ENCODE measurements around the gene ITGA7. TPM values are rescaled to one million over a fixed set of nuclear protein-coding genes. Genes with fewer than 3 reads are reported as not detected.
A peak's percentile ranks its signal among the peaks of the same experiment; 100 is the strongest.

The ITGA7 gene
- total RNA-seq, result 1 to 10 TPM; 3.1 TPM

DNA sequence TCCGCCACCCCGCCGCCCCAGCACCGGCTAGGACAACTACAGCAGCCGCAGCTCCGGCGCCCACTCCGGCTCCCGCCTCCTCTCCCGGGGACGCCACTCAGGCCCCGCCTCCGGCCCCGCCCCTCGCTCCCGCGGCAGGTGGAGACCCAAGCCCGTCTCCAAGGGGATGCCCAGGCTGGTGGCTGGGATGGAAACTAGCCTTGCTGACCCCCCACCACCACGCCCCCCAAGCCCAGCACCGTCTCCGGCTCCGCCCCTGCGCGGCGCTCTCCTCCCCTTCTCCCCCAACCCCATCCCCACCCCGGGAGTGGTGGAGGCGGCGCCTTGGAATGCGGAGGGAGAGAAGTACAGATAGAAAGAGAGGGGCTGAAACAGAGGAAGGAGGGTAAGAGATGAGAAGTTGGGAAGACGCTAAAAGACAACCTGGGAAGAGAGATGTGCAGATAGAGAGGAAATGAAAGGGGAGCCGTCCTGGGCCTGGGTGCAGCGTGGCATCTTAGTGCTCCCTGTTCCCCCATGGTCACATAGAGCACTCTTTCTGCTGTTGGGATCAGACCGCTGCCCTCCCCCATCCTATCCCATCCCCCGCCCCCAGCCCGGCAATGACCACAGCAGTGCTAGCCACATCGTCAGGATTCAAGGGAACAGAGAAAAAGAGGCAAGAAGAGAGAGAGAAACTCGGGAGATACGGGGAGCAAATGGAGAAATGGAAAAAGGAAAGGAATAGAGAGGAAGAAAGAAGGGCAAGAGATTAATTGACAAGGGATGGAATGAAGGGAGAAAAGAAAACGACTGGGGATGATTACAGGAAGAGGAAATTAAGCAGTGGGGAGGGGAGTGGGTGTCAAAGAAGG, at the start of gene ITGA7:
Gene ITGA7 (minus strand): TSS at position 64 of the 854 bp plus-strand sequence. CDS start 222 bp downstream, outside the sequence.
- ChIA-PET POLR2A (no interaction called here), CTCF (interaction anchor here (1.2 to 1.7 kb wide), 2 partner anchors 15 to 17 kb away, joined by 3 read pairs; no protein-coding TSS in a partner anchor)
- peak; percentile 60 for DNase-seq
- H3K36me3 Mint-ChIP-seq (ENCODE audit: low read depth), result no peaks in the 10 kb centered on the region
- H3K27ac Mint-ChIP-seq, result no peak within 1 kb of the TSS
- no peaks in the 10 kb centered on the region for H3K9me3 Mint-ChIP-seq
- peaks cover 20% of the 10 kb centered on the region for H3K4me1 Mint-ChIP-seq
- peaks cover 48% of the 10 kb centered on the region for H3K27me3 Mint-ChIP-seq
- peak within 1 kb of the TSS; percentile 70 for H3K4me3 Mint-ChIP-seq

DNA sequence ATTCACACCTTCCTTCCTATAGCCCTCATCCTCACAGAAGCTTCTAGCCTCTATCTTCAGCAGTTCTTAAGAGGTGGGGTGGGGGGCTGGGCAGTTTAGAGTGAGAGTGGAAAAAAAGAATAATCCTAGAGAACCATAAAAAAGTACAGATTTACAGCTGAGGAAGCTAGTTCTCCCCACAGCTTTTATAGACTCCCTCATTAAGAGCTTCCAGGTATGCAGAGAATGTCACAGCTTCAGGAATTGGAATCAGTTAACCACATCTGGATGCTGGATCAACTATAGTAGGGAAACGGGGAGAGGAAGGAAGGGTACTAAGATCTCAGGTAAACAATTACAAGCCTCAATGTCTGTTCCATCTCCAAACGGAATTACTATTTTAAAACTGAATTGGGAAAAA, 47.5 kb upstream of the ITGA7 start:
- Mint-ChIP-seq H3K27ac (no peak overlapping the region), H3K4me3 (no peak overlapping the region), H3K4me1 (no peaks in the 10 kb centered on the region), H3K27me3 (no peaks in the 10 kb centered on the region), H3K9me3 (no peaks in the 10 kb centered on the region), H3K36me3 (ENCODE audit: low read depth) (peaks cover 55% of the 10 kb centered on the region)
- DNase-seq, result no peak
- ChIA-PET POLR2A (interaction anchor here (0.5 to 0.7 kb wide), 3 partner anchors 15 to 290 kb away, joined by 3 to 5 read pairs (median 3); no protein-coding TSS in a partner anchor), CTCF (interaction anchor here (1.0 to 1.8 kb wide), 3 partner anchors 8 to 244 kb away, joined by 4 to 11 read pairs (median 4); no protein-coding TSS in a partner anchor)

DNA sequence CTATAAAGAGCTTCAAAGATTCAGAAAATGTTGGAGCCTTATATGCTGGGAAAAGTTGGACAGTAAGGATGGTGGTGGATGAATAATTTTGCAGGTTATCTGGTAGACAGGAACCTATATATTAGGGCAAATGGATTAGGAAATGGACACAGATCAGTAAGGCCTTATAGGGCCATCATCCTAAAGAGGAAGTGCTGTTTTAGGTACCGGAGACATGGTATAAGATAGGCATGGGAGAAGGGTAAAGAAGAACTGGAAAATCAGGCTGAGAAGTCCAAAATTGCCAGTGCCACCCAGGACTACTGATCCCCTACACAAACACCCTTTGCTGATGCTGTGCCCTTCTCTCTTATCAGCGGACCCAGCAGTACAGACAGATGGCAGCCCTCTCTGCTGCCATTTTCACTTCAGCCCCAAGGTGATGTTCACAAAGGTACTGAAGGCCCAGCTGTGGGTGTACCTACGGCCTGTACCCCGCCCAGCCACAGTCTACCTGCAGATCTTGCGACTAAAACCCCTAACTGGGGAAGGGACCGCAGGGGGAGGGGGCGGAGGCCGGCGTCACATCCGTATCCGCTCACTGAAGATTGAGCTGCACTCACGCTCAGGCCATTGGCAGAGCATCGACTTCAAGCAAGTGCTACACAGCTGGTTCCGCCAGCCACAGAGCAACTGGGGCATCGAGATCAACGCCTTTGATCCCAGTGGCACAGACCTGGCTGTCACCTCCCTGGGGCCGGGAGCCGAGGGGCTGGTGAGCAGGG, 40.7 kb upstream of the ITGA7 start:
- CTCF ChIA-PET, result interaction anchor here (1.0 to 2.9 kb wide), 6 partner anchors 10 to 237 kb away, joined by 3 to 29 read pairs (median 4); no protein-coding TSS in a partner anchor
- Mint-ChIP-seq H3K36me3 (ENCODE audit: low read depth) (peaks cover 16% of the 10 kb centered on the region), H3K4me1 (peaks cover 21% of the 10 kb centered on the region), H3K27ac (no peak overlapping the region), H3K27me3 (no peaks in the 10 kb centered on the region), H3K4me3 (no peak overlapping the region), H3K9me3 (no peaks in the 10 kb centered on the region)
- no peak for DNase-seq
- POLR2A ChIA-PET, result no interaction called here

DNA sequence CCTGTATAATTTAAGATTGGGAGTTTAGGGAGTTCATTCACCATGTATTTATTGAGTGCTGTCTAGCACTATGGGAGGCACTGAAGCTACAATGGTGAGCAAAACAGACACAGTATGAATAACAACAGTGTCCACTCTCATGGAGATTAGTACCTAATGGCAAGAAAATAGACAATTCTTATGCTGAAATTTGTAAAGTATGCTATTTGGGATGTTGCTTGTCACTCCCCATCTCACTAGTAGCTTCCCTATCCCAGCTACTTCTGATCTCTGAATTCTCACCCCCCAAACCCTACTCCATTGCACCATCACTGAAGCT, 39.2 kb upstream of the ITGA7 start:
- CTCF ChIA-PET, result interaction anchor here (0.7 to 2.9 kb wide), 10 partner anchors 8 to 588 kb away, joined by 3 to 29 read pairs (median 4); partner anchors contain the start of gene DNAJC14
- Mint-ChIP-seq H3K36me3 (ENCODE audit: low read depth) (peaks cover 9% of the 10 kb centered on the region), H3K27me3 (peaks cover 7% of the 10 kb centered on the region), H3K27ac (peak overlapping the region; percentile 2), H3K4me1 (peaks cover 29% of the 10 kb centered on the region), H3K9me3 (no peaks in the 10 kb centered on the region), H3K4me3 (no peak overlapping the region)
- POLR2A ChIA-PET, result interaction anchor here (0.6 kb wide), 1 partner anchor 71 kb away, joined by 3 read pairs; the partner anchor contains the start of gene ORMDL2
- no peak for DNase-seq

DNA sequence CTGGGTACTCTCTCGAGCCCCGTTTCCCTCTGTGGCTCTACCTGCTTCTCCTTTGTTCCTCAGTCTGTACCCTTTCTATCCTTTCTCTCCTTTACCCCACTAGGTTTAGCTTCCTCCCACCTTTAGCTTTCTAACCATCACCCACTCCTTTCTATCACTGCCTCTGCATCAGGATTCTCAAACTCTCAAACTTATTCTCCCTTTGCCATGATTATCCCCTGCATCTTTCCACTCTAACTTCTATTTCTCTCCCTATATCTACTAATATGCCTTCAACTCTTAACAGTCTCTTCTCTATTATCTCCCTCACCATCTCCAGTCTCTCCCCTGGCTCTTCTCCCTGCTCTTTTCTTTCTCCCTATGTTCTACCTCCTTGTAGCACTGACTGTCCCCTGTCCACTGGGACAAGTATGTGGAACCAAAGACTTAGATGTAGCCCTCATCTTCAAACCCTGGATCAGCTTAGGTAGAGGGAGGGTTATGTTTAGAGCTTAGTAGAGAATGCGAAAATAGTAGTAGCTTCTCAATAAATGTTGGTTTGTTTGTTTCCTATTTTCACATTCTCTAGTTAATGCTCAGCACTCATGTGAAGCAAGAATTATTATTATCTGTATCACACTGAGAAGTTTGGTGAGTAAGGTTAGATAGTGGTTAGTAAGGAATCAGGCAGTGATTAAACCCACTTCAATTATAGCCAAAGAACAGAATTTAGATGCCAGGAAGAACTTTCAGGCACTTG, 38.6 kb upstream of the ITGA7 start:
- no peak for DNase-seq
- Mint-ChIP-seq H3K9me3 (no peaks in the 10 kb centered on the region), H3K4me3 (no peak overlapping the region), H3K4me1 (peaks cover 31% of the 10 kb centered on the region), H3K27ac (peak overlapping the region; percentile 2), H3K27me3 (peaks cover 9% of the 10 kb centered on the region), H3K36me3 (ENCODE audit: low read depth) (peaks cover 8% of the 10 kb centered on the region)
- ChIA-PET POLR2A (no interaction called here), CTCF (interaction anchor here (0.9 to 1.4 kb wide), 7 partner anchors 8 to 193 kb away, joined by 3 to 5 read pairs (median 4); partner anchors contain the start of gene DNAJC14)

GRCh38 chr12:55745361-55746173, 37.9 kb upstream of the ITGA7 start:
- peak overlapping the region; percentile 87 for H3K4me3 Mint-ChIP-seq
- H3K9me3 Mint-ChIP-seq, result no peaks in the 10 kb centered on the region
- H3K27ac Mint-ChIP-seq, result no peak overlapping the region
- POLR2A ChIA-PET, result no interaction called here
- peaks cover 8% of the 10 kb centered on the region for H3K36me3 Mint-ChIP-seq (ENCODE audit: low read depth)
- DNase-seq, result no peak
- peaks cover 37% of the 10 kb centered on the region for H3K4me1 Mint-ChIP-seq
- CTCF ChIA-PET, result interaction anchor here (1.1 to 2.3 kb wide), 6 partner anchors 8 to 195 kb away, joined by 3 to 8 read pairs (median 4); no protein-coding TSS in a partner anchor
- H3K27me3 Mint-ChIP-seq, result peaks cover 11% of the 10 kb centered on the region

GRCh38 chr12:55744340-55745030, 36.8 kb upstream of the ITGA7 start:
- H3K27me3 Mint-ChIP-seq, result peaks cover 11% of the 10 kb centered on the region
- no peaks in the 10 kb centered on the region for H3K9me3 Mint-ChIP-seq
- CTCF ChIA-PET, result interaction anchor here (0.8 to 2.3 kb wide), 10 partner anchors 9 to 196 kb away, joined by 3 to 8 read pairs (median 3); no protein-coding TSS in a partner anchor
- POLR2A ChIA-PET, result no interaction called here
- H3K27ac Mint-ChIP-seq, result peak overlapping the region; percentile 78
- peaks cover 5% of the 10 kb centered on the region for H3K36me3 Mint-ChIP-seq (ENCODE audit: low read depth)
- H3K4me3 Mint-ChIP-seq, result peak overlapping the region; percentile 87
- DNase-seq, result no peak
- H3K4me1 Mint-ChIP-seq, result peaks cover 38% of the 10 kb centered on the region

GRCh38 chr12:55743406-55744339, 36.0 kb upstream of the ITGA7 start:
- DNase-seq, result peak; percentile 58
- Mint-ChIP-seq H3K4me1 (peaks cover 42% of the 10 kb centered on the region), H3K27me3 (peaks cover 11% of the 10 kb centered on the region), H3K36me3 (ENCODE audit: low read depth) (no peaks in the 10 kb centered on the region), H3K4me3 (peak overlapping the region; percentile 87), H3K27ac (peak overlapping the region; percentile 78), H3K9me3 (no peaks in the 10 kb centered on the region)
- ChIA-PET POLR2A (interaction anchor here (0.6 to 0.8 kb wide), 2 partner anchors 13 to 74 kb away, joined by 3 read pairs; partner anchors contain the start of genes ORMDL2 and SARNP), CTCF (interaction anchor here (0.8 to 2.3 kb wide), 12 partner anchors 8 to 446 kb away, joined by 3 to 8 read pairs (median 3); partner anchors contain the start of gene SMARCC2)

DNA sequence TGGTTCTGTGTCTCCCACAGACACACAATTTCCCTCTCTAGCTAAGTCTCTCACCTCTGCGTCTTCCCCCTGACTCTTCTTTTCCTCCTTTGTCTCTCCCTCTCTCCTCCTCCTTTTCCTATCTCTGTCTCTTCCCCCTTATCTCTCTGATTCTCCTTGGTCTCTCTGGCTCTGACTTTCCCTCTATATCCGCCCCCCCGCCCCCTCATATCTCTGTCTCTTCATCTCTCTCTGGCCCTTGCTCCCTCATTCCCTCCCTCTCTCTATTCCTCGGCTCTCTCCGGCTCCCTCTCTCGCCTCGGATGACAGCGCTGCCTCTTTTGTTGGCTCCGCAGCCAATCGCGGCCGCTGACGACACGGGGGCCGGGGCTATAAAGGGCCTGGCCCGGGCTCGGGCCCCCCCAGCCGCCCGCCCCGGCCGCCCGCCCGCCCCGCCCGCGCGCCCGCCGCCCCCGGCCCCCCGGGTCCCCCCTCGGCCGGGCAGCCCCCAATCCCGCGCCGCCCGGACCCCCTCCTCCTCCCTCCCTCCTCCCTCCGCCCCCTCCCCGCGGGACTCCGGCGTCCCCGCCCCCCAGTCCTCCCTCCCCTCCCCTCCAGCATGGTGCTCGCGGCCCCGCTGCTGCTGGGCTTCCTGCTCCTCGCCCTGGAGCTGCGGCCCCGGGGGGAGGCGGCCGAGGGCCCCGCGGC, 35.2 kb upstream of the ITGA7 start, which contains the start of gene GDF11:
Gene GDF11 (plus strand): TSS at position 404 of the 687 bp plus-strand sequence. CDS start 195 bp downstream, at position 599.
- ChIA-PET CTCF (interaction anchor here (0.9 to 1.3 kb wide), 4 partner anchors 9 to 447 kb away, joined by 3 read pairs; partner anchors contain the start of gene SMARCC2), POLR2A (interaction anchor here (0.6 to 0.8 kb wide), 2 partner anchors 13 to 75 kb away, joined by 3 read pairs; partner anchors contain the start of genes ORMDL2 and SARNP)
- Mint-ChIP-seq H3K4me3 (peak within 1 kb of the TSS; percentile 87), H3K4me1 (peaks cover 48% of the 10 kb centered on the region), H3K27ac (peak within 1 kb of the TSS; percentile 78), H3K9me3 (no peaks in the 10 kb centered on the region), H3K36me3 (ENCODE audit: low read depth) (no peaks in the 10 kb centered on the region), H3K27me3 (peaks cover 11% of the 10 kb centered on the region)
- peak; percentile 80 for DNase-seq
